ENCODE data around the gene CD6.
A peak's percentile ranks its signal among the peaks of the same experiment; 100 is the strongest.

The CD6 gene

GRCh38 chr11:61010466-61011228, 39.2 kb downstream of the CD6 start:
- no peak for DNase-seq (ENCODE audit: low read depth)

GRCh38 chr11:61011229-61011870, 39.9 kb downstream of the CD6 start:
- DNase-seq (ENCODE audit: low read depth) = no peak

GRCh38 chr11:61011950-61012736, 40.7 kb downstream of the CD6 start:
- no peak for DNase-seq (ENCODE audit: low read depth)

- no peak for DNase-seq (ENCODE audit: low read depth)
Observed at GRCh38 chr11:61012737-61013215, 41.3 kb downstream of the CD6 start.

GRCh38 chr11:61018059-61018458, 46.6 kb downstream of the CD6 start:
- DNase-seq (ENCODE audit: low read depth) = no peak

- no peak for DNase-seq (ENCODE audit: low read depth)
Observed at GRCh38 chr11:61019037-61019831, 47.8 kb downstream of the CD6 start.

GRCh38 chr11:61019832-61020405, 48.4 kb downstream of the CD6 start:
- no peak for DNase-seq (ENCODE audit: low read depth)

- no peak for DNase-seq (ENCODE audit: low read depth)
Observed at GRCh38 chr11:61020551-61021235, 49.2 kb downstream of the CD6 start.

GRCh38 chr11:61021661-61022212, 50.3 kb downstream of the CD6 start:
- DNase-seq (ENCODE audit: low read depth) = peak; percentile 78

GRCh38 chr11:61022311-61023085, 51.0 kb downstream of the CD6 start:
- no peak for DNase-seq (ENCODE audit: low read depth)

GRCh38 chr11:61023086-61023965, 51.8 kb downstream of the CD6 start:
- peak; percentile 52 for DNase-seq (ENCODE audit: low read depth)

- DNase-seq (ENCODE audit: low read depth) = no peak
Observed at GRCh38 chr11:61023966-61024295, 52.5 kb downstream of the CD6 start.

GRCh38 chr11:61024938-61025820, 53.7 kb downstream of the CD6 start:
- DNase-seq (ENCODE audit: low read depth) = no peak

GRCh38 chr11:61025821-61026120, 54.3 kb downstream of the CD6 start:
- no peak for DNase-seq (ENCODE audit: low read depth)

GRCh38 chr11:61026121-61027031, 54.9 kb downstream of the CD6 start:
- DNase-seq (ENCODE audit: low read depth) = no peak

- DNase-seq (ENCODE audit: low read depth) = no peak
Observed at GRCh38 chr11:61027141-61027840, 55.8 kb downstream of the CD6 start.

All from stimulated activated CD8-positive, alpha-beta memory T cell treated with anti-CD3 and anti-CD28 coated beads, Interleukin-12 subunit alpha, Interleukin-12 subunit beta, amount 100 ng/mL, for 4 hours (primary cell).